HG02759 (cell line): ENCODE measurements around the gene P2RX2.

Experiments used
- ATAC-seq: cut with Tn5 transposase; IDR thresholded peaks from one replicate; pipeline ENCODE4 v1.9.1; 2021; ENCODE audit warnings: mild to moderate bottlenecking, moderate library complexity; ENCODE audit not compliant: unreplicated experiment

The P2RX2 gene

DNA sequence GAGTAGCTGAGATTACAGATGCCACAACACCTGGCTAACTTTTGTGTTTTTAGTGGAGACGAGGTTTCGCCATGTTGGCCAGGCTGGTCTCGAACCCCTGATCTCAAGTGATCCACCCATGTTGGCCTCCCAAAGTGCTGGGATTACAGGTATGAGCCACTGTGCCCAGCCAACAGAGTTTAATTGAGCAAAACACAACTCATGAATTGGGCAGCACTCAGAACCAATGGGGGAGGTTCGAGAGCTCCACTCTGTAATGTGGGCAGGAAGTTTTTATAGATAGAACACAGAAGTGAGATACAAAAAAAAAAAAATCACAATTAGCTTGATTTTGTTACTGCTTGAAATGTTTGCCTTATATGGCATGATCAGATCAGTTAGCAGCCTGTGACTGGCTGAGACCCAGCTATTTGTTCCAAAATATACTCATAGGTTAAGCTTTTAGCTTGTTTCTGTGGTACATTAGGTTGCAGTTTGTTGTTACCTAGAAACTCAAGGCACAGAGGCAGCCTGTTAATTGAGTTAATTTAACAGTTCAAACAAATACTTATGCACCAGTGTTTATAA, 1.4 kb upstream of the P2RX2 start:
- no peak for ATAC-seq

DNA sequence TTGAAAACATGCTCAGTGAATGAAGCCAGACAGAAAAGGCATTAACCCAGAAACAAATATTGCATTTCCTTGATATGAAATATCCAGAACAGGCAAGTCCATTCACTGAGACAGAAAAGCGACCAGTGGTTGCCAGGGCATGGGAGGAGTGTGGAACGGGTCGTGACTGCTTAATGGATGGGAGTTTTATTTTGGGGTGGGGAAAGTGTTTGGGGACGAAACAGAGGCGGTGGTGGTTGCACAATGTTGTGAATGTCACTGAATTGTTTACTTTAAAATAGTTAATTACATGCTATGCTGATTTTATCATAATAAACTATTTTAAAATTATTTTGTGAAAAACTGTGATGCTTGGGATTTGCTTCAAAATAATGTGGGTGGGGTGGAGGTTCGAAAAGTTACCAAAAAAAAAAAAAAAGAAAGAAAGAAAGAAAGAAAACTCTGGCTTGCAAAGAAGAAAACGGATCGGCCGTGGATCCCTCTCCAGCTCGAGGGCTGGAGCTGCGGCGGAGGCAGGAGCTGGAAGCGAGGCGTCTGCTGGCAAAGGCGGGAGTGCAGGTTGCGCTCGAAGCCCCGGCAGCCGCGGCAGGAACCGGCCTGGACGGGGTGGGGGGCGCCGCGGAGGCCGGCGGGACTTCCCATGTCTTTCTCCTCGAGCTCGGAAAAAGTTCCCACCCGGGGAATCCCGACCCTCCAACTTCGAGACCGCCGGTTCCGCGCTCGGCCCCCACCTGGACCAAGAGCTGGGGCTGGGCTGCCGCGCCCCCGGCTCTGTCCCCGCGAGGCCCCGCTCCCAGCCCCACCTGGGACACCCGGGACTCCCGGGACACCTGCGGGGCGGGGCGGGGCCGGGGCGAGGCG, 524 bp upstream of the P2RX2 start:
- ATAC-seq: no peak

DNA sequence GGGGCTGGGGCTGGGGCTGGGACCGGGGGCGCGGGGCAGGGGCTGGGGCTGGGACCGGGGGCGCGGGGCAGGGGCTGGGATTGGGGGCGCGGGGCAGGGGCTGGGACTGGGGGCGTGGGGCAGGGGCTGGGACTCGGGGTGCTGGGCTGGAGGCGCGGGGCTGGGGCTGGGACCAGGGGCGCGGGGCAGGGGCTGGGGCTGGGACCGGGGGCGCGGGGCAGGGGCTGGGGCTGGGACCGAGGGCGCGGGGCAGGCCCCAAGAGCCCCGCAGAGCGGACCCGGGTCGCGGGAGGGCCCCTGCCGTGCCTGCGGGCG, 452 bp downstream of the P2RX2 start:
- no peak for ATAC-seq

DNA sequence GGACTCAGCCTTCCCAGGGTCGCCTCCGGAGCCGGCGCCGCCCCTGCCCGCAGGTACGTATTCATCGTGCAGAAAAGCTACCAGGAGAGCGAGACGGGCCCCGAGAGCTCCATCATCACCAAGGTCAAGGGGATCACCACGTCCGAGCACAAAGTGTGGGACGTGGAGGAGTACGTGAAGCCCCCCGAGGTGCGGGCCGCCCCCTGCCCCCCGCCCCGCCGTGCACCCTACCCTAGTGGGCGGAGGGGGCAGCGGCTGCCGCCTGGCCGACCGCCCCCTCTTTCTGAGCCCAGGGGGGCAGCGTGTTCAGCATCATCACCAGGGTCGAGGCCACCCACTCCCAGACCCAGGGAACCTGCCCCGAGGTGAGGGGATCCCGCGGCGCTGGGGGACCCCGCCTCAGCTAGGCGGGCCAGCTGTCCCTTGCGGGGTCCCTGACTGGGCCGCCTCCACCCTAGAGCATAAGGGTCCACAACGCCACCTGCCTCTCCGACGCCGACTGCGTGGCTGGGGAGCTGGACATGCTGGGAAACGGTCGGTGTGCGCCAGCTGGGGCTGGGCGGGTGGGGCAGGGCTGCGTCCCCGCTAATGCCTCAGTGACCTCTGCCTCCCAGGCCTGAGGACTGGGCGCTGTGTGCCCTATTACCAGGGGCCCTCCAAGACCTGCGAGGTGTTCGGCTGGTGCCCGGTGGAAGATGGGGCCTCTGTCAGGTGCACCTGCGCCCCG, 973 bp downstream of the P2RX2 start:
- no peak for ATAC-seq

DNA sequence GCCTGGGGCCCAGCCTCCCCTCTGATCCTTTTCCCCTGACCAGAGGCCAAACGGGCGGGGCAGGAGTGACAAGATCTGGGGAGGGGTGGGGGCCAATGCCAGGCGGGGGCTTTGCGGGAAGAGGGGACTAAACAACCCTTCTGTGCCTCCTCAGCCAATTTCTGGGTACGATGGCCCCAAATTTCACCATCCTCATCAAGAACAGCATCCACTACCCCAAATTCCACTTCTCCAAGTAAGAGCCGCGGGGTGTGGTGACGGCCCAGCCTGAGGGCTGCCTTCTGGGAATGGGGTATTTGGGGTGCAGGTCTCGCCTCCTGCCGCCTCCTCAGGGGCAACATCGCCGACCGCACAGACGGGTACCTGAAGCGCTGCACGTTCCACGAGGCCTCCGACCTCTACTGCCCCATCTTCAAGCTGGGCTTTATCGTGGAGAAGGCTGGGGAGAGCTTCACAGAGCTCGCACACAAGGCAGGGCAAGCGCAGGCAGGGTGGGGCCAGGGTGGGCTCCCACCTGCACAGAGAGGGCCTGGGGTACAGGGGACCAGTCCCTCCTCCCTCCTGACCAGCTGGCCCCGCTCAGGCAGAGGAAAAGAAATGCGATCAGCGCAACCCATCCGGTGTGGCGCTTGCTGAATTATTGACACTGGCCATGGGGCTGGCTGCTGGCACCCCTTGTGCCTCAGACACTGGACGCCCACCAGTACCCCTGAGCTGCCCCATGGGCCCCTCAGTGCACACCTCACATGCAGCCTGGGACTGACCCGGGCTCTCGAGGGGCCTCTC, 1.7 kb downstream of the P2RX2 start:
- ATAC-seq: no peak

DNA sequence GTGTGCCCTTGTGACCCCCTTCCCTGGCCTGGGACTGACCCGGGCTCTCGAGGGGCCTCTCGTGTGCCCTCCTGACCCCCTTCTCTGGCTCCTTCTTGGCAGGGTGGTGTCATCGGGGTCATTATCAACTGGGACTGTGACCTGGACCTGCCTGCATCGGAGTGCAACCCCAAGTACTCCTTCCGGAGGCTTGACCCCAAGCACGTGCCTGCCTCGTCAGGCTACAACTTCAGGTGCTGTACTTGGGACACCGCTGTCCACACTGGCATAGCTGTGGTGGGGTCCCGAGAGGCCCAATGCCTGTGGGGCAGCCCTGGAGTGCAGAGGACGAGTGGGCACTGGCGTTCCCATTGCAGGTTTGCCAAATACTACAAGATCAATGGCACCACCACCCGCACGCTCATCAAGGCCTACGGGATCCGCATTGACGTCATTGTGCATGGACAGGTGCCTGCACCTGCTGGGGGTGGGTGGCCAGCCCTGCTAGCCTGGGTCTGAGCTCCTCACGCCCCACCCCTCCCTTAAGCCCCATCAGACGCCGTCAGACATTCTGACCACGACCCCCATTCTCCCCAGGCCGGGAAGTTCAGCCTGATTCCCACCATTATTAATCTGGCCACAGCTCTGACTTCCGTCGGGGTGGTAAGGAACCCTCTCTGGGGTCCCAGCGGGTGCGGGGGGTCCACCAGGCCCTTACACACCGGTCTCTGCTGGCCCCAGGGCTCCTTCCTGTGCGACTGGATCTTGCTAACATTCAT, 2.5 kb downstream of the P2RX2 start:
- no peak for ATAC-seq

DNA sequence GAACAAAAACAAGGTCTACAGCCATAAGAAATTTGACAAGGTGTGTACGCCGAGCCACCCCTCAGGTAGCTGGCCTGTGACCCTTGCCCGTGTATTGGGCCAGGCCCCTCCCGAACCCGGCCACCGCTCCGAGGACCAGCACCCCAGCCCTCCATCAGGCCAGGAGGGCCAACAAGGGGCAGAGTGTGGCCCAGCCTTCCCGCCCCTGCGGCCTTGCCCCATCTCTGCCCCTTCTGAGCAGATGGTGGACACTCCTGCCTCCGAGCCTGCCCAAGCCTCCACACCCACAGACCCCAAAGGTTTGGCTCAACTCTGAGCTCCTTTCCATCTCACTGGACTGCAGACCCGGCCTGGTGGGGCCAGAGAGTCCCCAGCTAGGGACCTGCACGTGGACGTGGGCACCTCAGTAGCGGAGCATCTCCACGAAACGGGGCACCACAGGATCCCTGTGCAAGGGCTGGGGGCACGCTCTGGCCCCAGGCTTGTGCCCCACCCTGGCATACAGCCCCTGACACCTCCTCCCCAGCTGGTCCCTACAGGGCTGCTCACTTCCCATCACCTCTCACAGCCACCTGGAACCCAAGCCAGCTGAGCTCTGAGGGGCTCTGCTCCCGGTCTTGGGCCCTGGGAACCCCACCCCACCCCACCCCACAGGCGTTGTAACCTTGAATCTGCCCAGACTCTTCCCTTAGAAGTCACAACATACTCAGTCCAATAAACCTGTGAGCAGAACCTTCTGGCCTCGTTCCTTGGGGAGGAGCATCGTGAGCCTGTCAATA, 3.3 kb downstream of the P2RX2 start:
- ATAC-seq: no peak

DNA sequence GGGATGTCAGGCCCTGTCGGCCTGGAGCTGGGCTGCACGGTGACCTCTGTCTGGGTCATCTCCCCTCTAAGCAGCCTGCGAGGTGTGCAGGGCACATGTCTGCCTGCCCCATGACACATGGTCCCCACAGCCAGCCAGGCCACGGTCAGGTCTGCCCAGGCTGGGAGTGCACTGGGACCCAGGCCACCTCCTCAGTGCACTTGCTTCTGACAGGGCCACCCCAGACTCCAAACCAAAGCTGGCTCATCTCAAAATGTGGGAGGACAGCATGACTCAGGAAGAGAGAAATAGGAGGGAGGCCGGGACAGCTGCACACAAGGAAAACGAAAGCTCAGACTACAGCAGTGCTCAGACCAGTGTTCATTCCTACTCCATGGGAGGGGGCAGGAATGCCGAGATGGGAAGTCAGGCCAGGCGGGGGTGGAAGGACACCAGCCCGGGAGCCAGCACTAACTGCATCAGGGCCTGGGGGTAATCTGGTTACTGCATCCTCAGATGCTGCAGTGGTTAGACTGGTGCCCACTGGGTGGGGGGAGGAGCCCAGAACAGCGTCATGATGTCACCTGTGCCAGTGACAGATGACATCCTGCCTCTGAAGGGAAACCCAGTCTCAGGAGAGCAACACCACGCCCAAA, 4.0 kb downstream of the P2RX2 start:
- no peak for ATAC-seq

DNA sequence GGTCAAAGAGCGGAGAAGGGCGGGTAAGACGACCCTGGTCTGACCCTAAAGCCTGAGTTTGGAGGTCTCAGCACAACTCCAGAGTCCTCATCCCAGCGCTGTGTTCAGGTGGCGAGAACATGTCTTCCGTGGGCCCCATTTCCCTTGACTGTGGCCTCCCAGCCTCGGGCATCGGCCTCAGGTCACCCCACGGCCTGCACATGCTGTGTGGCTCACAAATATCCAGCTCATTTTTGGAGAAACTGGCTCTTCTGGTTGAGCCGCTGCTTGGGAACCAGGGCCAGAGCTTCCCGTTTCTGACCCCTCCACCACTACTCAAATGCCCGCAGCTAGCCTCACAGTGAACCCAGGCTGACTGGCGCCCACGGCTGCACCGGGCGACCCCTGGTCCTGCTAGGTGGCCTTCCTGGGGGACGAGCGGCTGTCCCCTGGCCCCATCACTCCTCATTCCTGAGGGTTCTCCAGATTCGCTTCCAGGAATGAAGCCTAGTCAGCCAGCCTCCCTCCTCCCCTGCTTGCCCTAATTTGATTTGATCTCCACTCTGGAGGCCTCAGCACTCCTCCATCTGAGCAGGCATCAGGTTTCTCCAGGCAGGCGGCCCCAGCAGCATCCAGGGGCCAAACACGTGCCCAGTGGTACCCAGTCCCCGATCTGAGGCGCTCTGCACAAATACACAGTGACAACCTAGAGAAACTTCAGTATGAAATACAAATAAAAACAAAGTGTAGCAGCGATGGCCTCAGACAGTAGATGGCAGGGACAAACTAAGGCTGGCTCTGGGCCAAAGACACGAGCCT, 4.7 kb downstream of the P2RX2 start:
- no peak for ATAC-seq

DNA sequence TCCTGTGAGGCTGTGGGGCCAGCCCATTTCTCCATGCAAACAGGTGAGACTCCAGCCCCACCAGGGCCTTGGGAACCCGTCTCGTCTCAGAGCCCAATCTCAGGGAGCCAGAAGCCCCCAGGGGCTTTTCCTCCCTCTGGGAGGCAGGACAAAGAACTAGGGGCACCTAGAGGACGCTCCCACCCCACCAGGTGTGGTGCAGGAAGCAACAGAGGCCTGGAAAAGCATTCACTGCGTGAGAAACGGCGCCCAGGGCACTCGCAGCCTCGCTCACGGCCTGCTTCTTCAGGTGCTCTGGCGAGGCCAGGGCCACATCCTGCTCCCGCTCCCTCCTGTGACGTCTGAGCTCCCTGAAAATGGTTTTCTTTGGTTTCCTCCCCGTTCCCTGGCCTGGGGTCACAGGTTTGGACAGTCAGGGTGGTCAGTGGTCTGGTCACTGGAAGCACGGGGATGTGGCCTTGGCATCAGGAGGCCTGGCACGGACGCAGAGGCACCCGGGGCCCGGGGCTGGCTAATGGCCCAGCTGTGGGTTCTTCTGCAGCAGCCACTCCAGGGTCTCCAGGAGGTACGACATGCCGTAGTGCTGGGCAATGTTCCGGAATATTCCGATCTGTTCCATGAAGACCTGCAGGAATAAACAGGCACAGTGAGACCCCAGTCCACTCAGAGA, 5.7 kb downstream of the P2RX2 start:
- ATAC-seq: no peak

DNA sequence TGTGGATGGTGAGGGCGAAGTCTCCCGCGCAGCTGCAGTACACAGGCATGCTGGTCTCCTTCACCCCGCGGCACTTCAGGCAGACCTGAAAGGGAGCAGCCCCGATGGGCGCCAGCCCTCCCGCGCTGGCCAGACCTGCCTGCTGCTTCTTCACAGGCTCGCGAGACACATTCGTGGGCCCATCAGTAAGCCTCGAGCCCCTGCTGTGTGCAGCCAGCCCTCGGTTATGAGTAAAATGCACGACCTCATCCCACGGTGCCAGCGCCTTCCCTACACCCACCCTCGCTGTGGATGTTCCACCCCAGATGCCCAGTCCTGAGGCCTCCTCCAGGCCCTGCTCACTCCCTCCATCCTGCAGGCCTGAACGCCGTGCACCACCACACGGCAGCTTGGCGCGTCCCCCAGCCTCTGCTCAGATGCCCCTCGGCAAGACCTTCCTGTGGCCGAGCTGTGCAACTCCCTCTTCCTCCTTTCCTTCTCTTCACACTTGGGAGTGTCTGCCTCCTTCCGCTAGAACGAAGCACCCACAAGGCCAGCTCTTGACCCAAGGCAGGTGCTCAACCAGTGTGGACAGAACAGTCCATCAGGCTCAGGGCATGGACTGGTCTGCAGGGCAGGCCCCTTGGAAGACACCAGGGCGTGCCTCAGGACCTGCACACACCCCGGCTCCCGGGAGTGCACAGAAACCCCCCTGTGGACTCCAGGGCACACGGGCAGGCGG, 6.5 kb downstream of the P2RX2 start:
- ATAC-seq: no peak

DNA sequence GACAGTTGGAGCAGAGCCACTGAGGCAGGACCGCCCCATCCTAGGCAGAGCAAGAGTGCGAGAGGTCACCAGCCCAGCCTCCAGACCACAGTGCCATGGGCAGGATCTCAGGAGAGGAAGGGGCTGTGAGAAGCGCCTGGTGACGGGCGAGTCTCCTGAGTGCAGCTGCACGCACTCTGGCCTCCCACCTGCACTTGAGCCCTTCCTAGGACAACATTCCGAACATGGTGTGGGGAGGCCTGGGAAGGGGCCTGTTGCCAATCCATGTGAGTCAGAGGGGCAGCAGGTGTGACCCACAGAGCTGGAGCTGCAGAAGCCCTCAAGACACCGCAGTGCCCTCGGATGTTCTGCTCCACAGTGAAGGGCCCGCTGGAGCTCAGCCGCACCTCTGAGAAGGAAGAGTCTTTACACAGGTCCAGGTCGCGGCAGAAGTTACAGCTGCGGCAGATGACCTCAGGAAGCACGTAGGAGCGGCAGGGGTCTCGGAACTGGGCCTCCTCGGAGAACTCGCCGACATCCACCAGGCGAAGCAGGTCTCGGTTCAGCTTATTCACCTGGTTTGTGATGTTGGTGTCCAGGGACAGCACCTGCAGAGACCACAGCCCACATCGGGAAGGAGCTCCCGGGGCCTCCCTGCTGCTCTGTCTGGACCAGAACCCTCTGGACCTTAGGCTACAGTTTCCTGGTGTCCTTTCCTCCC, 7.3 kb downstream of the P2RX2 start:
- ATAC-seq: no peak

DNA sequence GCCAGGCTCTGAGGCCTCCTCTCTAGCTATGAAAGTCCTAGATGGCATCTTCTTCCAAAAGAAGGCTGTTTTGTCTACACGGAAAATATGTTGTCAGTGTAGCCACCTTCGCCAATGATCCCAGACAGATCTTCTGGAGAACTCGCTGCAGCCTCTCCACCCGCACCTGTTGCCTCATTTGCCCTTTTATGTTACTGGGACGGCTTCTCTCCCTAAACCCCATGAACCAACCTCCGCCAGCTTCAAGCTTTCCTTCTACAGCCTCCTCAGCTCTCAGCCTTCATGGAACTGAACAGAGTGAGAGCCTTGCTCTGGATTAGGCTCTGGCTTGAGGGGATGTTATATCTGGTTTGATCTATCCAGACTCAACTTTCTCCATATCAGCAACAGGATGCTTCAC, 10.8 kb downstream of the P2RX2 start:
- ATAC-seq: no peak

DNA sequence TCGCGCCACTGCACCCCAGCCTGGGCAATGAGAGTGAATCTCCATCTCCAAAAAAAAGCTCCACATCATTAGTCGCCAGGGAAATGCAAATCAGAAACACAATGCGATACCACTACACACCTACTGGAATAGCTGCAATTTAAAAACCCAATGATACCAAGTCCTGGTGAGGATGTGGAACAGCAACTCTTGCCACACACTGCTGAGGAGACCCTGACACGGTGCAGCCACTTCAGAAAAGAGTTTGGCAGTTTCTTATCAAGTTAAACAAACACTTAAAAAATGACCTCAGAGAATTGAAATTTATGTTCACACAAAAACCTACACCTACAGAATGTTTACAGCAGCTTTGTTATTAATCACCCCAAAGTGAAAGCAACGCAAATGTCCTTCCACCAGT, 12.1 kb downstream of the P2RX2 start:
- no peak for ATAC-seq

DNA sequence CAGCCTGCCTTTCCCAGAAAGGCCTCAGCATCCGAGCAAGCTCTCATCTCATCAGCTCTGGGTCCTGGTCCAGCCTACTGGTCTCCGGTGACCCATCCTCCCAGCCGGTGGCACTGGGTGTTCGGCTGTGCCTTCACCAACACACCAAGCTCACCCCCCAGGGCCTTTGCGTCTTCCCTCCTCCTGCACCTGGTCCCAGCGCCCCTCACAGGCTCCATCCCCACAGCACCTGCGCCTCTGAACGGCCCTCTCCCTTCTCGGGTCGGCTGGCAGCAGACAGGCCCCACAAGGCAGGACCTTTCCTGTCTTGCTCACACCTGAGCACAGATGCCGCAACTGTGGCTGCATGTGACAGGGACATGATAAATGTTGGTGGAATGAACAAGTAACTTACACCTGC, 13.1 kb downstream of the P2RX2 start:
- no peak for ATAC-seq

DNA sequence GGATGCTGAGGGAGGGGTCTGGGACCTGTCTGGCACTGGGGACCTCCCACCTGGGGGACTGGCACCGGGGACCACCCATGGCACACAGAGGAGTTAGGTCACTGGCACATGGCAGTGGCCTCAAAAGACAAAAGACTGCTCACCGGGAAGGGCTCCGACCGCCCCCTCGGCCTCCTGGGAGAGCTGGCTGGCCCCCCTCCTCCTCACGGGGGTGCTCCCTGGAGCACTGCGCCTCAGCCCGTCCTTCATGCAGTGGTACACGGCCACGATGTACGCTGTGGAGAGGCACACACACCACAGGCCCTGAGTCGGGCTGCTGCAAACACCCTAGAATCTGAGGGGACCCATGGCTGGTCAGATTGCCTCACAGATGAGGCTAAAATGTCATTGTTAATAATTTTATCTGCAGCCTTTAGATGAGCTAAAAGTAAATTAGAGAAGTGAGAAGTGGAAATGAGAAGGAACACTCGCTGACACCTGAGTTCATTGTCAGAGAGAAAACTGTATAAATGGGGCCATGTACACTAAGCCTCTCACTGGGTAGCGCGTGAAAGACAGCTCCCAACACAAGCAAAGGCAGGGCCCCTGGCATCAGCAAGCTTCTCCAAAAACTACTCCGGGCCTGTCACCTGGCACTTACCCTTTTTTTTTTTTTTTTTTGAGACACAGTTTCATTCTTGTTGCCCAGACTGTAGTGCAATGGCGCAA, 14.1 kb downstream of the P2RX2 start:
- no peak for ATAC-seq
